ENCODE measurements around the gene MATK. TPM values are rescaled to one million over a fixed set of nuclear protein-coding genes. Genes with fewer than 3 reads are reported as not detected.

MATK gene
- total RNA-seq, 2 donors from 2014 or later = 0.66 to 1.2 TPM

DNA sequence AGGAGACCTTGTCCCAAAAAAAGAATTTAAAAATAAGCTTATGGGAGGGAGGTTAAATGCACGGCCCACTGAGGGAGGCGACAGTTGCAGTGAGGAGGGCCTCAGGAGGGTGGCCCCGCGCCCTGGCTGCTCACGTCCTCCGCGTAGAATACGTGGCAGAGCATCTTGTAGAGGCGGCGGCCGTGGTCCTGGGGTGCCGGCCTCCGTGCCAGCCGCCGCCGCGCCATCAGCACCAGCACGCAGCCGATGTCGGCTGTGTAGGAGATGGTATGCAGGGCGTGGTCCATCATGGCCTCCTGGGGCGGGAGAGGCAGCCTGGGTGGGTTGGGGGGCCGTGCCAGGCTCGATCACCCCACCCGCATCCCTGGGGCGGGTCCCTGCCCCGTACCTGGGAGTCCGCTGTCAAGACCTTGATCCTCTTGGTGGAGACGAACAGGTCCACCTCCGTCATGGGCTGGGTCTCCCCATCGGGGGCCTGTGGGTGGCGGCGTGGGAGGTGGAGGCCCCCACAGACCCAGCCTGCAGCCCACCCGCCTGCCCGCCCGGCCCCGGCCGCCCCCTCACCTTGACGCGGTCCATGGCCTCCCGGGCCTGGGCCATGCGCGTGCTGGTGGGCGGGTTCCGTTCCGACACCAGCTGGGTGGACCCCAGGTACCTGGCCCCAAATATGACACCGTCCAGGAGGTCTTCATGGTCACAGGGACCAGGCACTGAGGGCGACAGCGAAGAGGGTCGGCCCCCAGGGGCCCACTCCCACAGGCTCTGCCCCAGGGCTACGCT, 32.4 kb downstream of the MATK start:
- peaks cover 10% of the 10 kb centered on the region for H3K36me3 ChIP-seq
- H3K4me3 ChIP-seq = no peak overlapping the region
- DNase-seq = no peak
- no peaks in the 10 kb centered on the region for H3K9me3 ChIP-seq
- no peaks in the 10 kb centered on the region for H3K4me1 ChIP-seq
- no peak overlapping the region for H3K9ac ChIP-seq (ENCODE audit: low read depth in 2 of 2, low read length in 2 of 2)
- no peak overlapping the region for H3K27ac ChIP-seq
- intact Hi-C loops (cut with DNase I) = no loop called here
- no peaks in the 10 kb centered on the region for H3K27me3 ChIP-seq
- TF ChIP-seq, protein P1, sequence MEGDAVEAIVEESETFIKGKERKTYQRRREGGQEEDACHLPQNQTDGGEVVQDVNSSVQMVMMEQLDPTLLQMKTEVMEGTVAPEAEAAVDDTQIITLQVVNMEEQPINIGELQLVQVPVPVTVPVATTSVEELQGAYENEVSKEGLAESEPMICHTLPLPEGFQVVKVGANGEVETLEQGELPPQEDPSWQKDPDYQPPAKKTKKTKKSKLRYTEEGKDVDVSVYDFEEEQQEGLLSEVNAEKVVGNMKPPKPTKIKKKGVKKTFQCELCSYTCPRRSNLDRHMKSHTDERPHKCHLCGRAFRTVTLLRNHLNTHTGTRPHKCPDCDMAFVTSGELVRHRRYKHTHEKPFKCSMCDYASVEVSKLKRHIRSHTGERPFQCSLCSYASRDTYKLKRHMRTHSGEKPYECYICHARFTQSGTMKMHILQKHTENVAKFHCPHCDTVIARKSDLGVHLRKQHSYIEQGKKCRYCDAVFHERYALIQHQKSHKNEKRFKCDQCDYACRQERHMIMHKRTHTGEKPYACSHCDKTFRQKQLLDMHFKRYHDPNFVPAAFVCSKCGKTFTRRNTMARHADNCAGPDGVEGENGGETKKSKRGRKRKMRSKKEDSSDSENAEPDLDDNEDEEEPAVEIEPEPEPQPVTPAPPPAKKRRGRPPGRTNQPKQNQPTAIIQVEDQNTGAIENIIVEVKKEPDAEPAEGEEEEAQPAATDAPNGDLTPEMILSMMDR (IDR thresholded peaks at IDR 0.05) = no peak

- no peak overlapping the region for H3K4me3 ChIP-seq
- DNase-seq = no peak
- no peak overlapping the region for H3K9ac ChIP-seq (ENCODE audit: low read depth in 2 of 2, low read length in 2 of 2)
- no peak overlapping the region for H3K27ac ChIP-seq
- H3K27me3 ChIP-seq = no peaks in the 10 kb centered on the region
- no peaks in the 10 kb centered on the region for H3K4me1 ChIP-seq
- H3K36me3 ChIP-seq = peaks cover 10% of the 10 kb centered on the region
- intact Hi-C loops (cut with DNase I) = no loop called here
- H3K9me3 ChIP-seq = no peaks in the 10 kb centered on the region
- TF ChIP-seq, protein P1 (IDR thresholded peaks at IDR 0.05) = no peak
Observed at GRCh38 chr19:3752492-3752891, 33.7 kb downstream of the MATK start.

DNA sequence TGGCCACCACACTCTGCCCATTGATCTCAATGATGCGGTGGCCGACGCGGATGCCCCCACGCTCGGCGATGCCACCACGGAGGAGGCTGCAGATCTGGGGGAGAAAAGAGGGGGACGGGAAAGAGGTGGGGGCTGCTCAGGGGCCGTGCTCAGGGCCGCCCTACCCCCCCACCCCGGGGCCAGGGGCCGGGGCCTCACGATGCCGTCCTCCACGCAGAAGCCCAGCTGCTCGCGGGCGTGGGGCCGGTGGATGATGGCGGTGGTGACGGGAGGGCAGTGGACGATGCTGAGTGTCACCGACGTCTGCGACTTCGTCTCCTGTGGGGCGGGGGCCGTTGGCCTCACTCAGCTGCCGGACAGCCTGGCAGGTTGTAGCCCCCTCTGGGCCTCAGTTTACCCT, 34.9 kb downstream of the MATK start:
- Histone ChIP-seq H3K27ac (no peak overlapping the region), H3K4me1 (no peaks in the 10 kb centered on the region), H3K9me3 (no peaks in the 10 kb centered on the region), H3K9ac (ENCODE audit: low read depth in 2 of 2, low read length in 2 of 2) (no peak overlapping the region), H3K4me3 (no peak overlapping the region), H3K27me3 (no peaks in the 10 kb centered on the region), H3K36me3 (peaks cover 10% of the 10 kb centered on the region)
- TF ChIP-seq, protein P1 (IDR thresholded peaks at IDR 0.05) = no peak
- intact Hi-C loops (cut with DNase I) = no loop called here
- no peak for DNase-seq

- H3K9me3 ChIP-seq = no peaks in the 10 kb centered on the region
- H3K9ac ChIP-seq (ENCODE audit: low read depth in 2 of 2, low read length in 2 of 2) = no peak overlapping the region
- H3K27ac ChIP-seq = no peak overlapping the region
- TF ChIP-seq, protein P1 (IDR thresholded peaks at IDR 0.05) = no peak
- intact Hi-C loops (cut with DNase I) = no loop called here
- peaks cover 10% of the 10 kb centered on the region for H3K36me3 ChIP-seq
- no peaks in the 10 kb centered on the region for H3K4me1 ChIP-seq
- H3K27me3 ChIP-seq = no peaks in the 10 kb centered on the region
- no peak for DNase-seq
- H3K4me3 ChIP-seq = no peak overlapping the region
Observed at GRCh38 chr19:3750211-3750610, 36.0 kb downstream of the MATK start.

DNA sequence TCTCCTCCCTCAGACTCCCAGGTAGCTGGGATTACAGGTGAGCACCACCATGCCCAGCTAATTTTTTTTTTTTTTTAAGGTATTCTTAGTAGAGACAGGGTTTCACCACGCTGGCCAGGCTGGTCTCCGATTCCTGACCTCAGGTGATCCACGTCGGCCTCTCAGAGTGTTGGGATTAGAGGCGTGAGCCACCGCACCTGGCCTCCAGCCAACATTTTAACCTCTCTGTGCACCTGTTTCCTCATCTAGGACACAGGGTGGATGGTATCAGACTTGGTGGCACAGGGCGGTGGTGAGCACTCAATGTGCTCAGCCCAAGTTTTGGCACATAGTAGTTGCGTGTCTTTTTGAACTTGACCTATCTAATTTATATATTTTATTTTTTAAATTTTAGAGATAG, 37.2 kb downstream of the MATK start:
- H3K36me3 ChIP-seq = peaks cover 10% of the 10 kb centered on the region

More for the DNA sequence above, 37.2 kb downstream of the MATK start:
- H3K4me1 ChIP-seq = no peaks in the 10 kb centered on the region
- no peak for DNase-seq
- no peak overlapping the region for H3K9ac ChIP-seq (ENCODE audit: low read depth in 2 of 2, low read length in 2 of 2)
- H3K27ac ChIP-seq = no peak overlapping the region
- H3K27me3 ChIP-seq = no peaks in the 10 kb centered on the region
- H3K4me3 ChIP-seq = no peak overlapping the region
- TF ChIP-seq, protein P1 (IDR thresholded peaks at IDR 0.05) = no peak
- no peaks in the 10 kb centered on the region for H3K9me3 ChIP-seq
- intact Hi-C loops (cut with DNase I) = no loop called here
